ENCODE results near the gene MGAT4B.

- TF ChIP-seq CTCF (IDR thresholded peaks at IDR 0.05) = no peak
- no peak for TF ChIP-seq POLR2A (IDR thresholded peaks at IDR 0.05)
These were observed 56.7 kb downstream of the MGAT4B start for GRCh38 chr5:179749857-179750508.
